HEK293 (cell line): Measurements from ENCODE around the gene CDC42SE1.
A peak's percentile ranks its signal among the peaks of the same experiment; 100 is the strongest.

Experiments
- CTCF ChIA-PET: fragments of 350-600 bp; formaldehyde crosslinking; extraction: SDS; loops from one replicate; lab custom pipeline; 2021; ENCODE audit warnings: antibody characterized with exemption; lab: Yijun Ruan, JAX
- POLR2A ChIA-PET: fragments of 300-600 bp; formaldehyde crosslinking; extraction: SDS; loops from one replicate; lab custom pipeline; 2020; ENCODE audit warnings: antibody characterized with exemption, inconsistent platforms; lab: Yijun Ruan, JAX
- H3K27ac ChIP-seq: fragments of 200-500 bp; sonication (Bioruptor generic); 2 replicates; pipeline ENCODE4 v1.5.1; 2014; ENCODE audit warnings: low read depth, low read length, control low read depth, inconsistent platforms; ENCODE audit errors: extremely low read depth
- H3K36me3 ChIP-seq, 2 experiments: fragments of 200-500 bp in 1 of 2; sonication (Bioruptor generic) in 1 of 2; 1 replicate in 1 of 2; 2 replicates in 1 of 2; pipeline ENCODE4 v1.5.1; 2014 to 2017; ENCODE audit warnings: inconsistent platforms in 2 of 2, low read length in 2 of 2; ENCODE audit not compliant: control insufficient read depth in 2 of 2, insufficient read depth in 1 of 2
- H3K4me1 ChIP-seq: fragments of 200-500 bp; sonication (Bioruptor generic); 2 replicates; pipeline ENCODE4 v1.5.1; 2014; ENCODE audit warnings: mild to moderate bottlenecking, low read length, inconsistent platforms; ENCODE audit not compliant: control insufficient read depth, insufficient read depth
- H3K4me3 ChIP-seq: 2 replicates; pipeline ENCODE4 v1.5.1; 2011; ENCODE audit warnings: low read depth, mild to moderate bottlenecking, control low read depth, low read length, moderate library complexity
- H3K9me3 ChIP-seq: fragments of 200-500 bp; sonication (Bioruptor generic); 2 replicates; pipeline ENCODE4 v1.5.1; 2014; ENCODE audit warnings: low read depth, low read length, inconsistent platforms; ENCODE audit not compliant: control insufficient read depth, insufficient read depth
- GFI1B ChIP-seq: fragments of 450-650 bp; formaldehyde crosslinking; IDR thresholded peaks from 2 replicates; pipeline ENCODE4 v1.5.1; 2016; ENCODE audit warnings: missing biosample characterization, missing genetic modification characterization
- PRDM1 ChIP-seq: fragments of 450-650 bp; formaldehyde crosslinking; IDR thresholded peaks from 2 replicates; pipeline ENCODE4; 2016; ENCODE audit warnings: missing biosample characterization, missing genetic modification characterization
- ZBTB17 ChIP-seq: fragments of 450-650 bp; formaldehyde crosslinking; IDR thresholded peaks from 2 replicates; pipeline ENCODE4 v1.5.1; 2016; ENCODE audit warnings: missing biosample characterization, missing genetic modification characterization
- ZEB2 ChIP-seq: fragments of 450-650 bp; formaldehyde crosslinking; IDR thresholded peaks from 2 replicates; pipeline ENCODE4 v1.5.1; 2016; ENCODE audit warnings: missing biosample characterization, missing genetic modification characterization
- ZFP69B ChIP-seq: fragments of 450-650 bp; formaldehyde crosslinking; IDR thresholded peaks from 2 replicates; pipeline ENCODE4 v1.5.1; 2016; ENCODE audit warnings: missing biosample characterization, missing genetic modification characterization
- ZNF10 ChIP-seq: fragments of 450-650 bp; formaldehyde crosslinking; IDR thresholded peaks from 2 replicates; pipeline ENCODE4 v1.5.1; 2017; ENCODE audit warnings: missing biosample characterization, missing genetic modification characterization
- ZNF169 ChIP-seq: fragments of 450-650 bp; formaldehyde crosslinking; IDR thresholded peaks from 2 replicates; pipeline ENCODE4 v1.5.1; 2016; ENCODE audit warnings: missing biosample characterization, missing genetic modification characterization
- ZNF221 ChIP-seq: fragments of 450-650 bp; formaldehyde crosslinking; IDR thresholded peaks from 2 replicates; pipeline ENCODE4 v1.5.1; 2017; ENCODE audit warnings: missing biosample characterization, missing genetic modification characterization, borderline replicate concordance
- ZNF24 ChIP-seq: fragments of 450-650 bp; formaldehyde crosslinking; IDR thresholded peaks from 2 replicates; pipeline ENCODE4 v1.5.1; 2016; ENCODE audit warnings: missing biosample characterization, missing genetic modification characterization
- ZNF335 ChIP-seq: fragments of 450-650 bp; formaldehyde crosslinking; conservative IDR thresholded peaks from 2 replicates; pipeline ENCODE4 v1.5.1; 2016; ENCODE audit warnings: missing biosample characterization, missing genetic modification characterization
- ZNF366 ChIP-seq: fragments of 450-650 bp; formaldehyde crosslinking; conservative IDR thresholded peaks from 2 replicates; pipeline ENCODE4 v1.5.1; 2016; ENCODE audit warnings: missing biosample characterization, missing genetic modification characterization
- ZNF501 ChIP-seq: fragments of 450-650 bp; formaldehyde crosslinking; IDR thresholded peaks from 2 replicates; pipeline ENCODE4 v1.5.1; 2016; ENCODE audit warnings: missing biosample characterization, missing genetic modification characterization
- ZNF558 ChIP-seq: fragments of 450-650 bp; formaldehyde crosslinking; IDR thresholded peaks from 2 replicates; pipeline ENCODE4 v1.5.1; 2016; ENCODE audit warnings: missing biosample characterization, missing genetic modification characterization
- ZNF596 ChIP-seq: fragments of 450-650 bp; IDR thresholded peaks from 2 replicates; pipeline ENCODE4 v1.5.0; 2018; ENCODE audit warnings: missing biosample characterization, mild to moderate bottlenecking, missing genetic modification characterization, moderate library complexity
- ZNF600 ChIP-seq: fragments of 450-650 bp; formaldehyde crosslinking; IDR thresholded peaks from 2 replicates; pipeline ENCODE4 v1.5.1; 2016; ENCODE audit warnings: missing biosample characterization, missing genetic modification characterization
- ZNF629 ChIP-seq: fragments of 450-650 bp; formaldehyde crosslinking; IDR thresholded peaks from 2 replicates; pipeline ENCODE4 v1.5.1; 2017; ENCODE audit warnings: missing biosample characterization, missing genetic modification characterization
- ZNF76 ChIP-seq: fragments of 450-650 bp; formaldehyde crosslinking; IDR thresholded peaks from 2 replicates; pipeline ENCODE4; 2016; ENCODE audit warnings: low read depth, missing biosample characterization, missing genetic modification characterization, borderline replicate concordance
- TF ChIP-seq, protein P1 (sequence below): fragments of 450-650 bp; formaldehyde crosslinking; IDR thresholded peaks from 2 replicates; pipeline ENCODE4 v1.5.1; 2016; ENCODE audit warnings: missing biosample characterization, missing genetic modification characterization
- TF ChIP-seq, protein P2 (sequence below): fragments of 450-650 bp; formaldehyde crosslinking; IDR thresholded peaks from 2 replicates; pipeline ENCODE4 v1.5.1; 2016; ENCODE audit warnings: missing biosample characterization, missing genetic modification characterization
- TF ChIP-seq, protein P3 (sequence below): fragments of 450-650 bp; formaldehyde crosslinking; conservative IDR thresholded peaks from 2 replicates; pipeline ENCODE4 v1.5.1; 2016; ENCODE audit warnings: low read depth, missing biosample characterization, missing genetic modification characterization
- TF ChIP-seq, protein P4 (sequence below): fragments of 450-650 bp; formaldehyde crosslinking; IDR thresholded peaks from 2 replicates; pipeline ENCODE4 v1.5.1; 2016; ENCODE audit warnings: missing biosample characterization, missing genetic modification characterization, low read depth
- TF ChIP-seq, protein P5 (sequence below): fragments of 450-650 bp; formaldehyde crosslinking; IDR thresholded peaks from 2 replicates; pipeline ENCODE4 v1.5.1; 2016; ENCODE audit warnings: missing biosample characterization, missing genetic modification characterization
- TF ChIP-seq, protein P6 (sequence below): fragments of 450-650 bp; formaldehyde crosslinking; IDR thresholded peaks from 2 replicates; pipeline ENCODE4 v1.5.1; 2016; ENCODE audit warnings: missing biosample characterization, missing genetic modification characterization

Gene CDC42SE1

DNA sequence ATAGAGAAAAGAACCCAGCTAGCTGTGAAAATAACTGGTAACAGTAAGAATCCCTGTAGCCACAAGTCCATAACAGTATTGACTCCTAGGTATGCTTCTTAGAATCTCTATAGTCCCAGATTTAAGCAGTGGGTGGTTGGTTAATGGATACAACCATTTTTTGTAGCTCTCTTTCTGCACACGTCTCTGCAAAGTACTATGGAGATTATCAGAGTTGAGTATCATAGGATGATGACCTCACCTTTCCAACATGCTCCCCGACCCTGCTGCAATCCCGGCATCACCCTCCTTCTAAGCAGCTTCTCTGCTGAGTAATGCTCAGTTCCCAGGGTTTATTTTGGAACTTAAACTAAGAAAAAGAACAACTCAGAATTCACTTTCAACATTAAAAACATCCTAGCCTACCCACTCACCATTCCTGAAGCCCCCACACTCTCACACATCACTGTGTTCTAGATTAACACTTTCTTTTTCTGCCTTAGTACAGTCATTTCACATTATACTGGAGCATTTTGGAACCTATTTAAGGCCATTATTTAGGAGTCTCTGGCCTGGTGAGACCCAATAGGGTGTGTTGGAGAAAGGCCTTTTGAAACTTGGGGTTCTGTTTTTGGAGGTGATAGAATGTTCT lies 3.4 kb upstream of the CDC42SE1 start:
- ChIA-PET CTCF (interaction anchor here (0.9 to 3.0 kb wide), 5 partner anchors 9 to 68 kb away, joined by 3 to 15 read pairs (median 4); partner anchors contain the start of gene C1orf56), POLR2A (interaction anchor here (0.8 to 1.6 kb wide), 5 partner anchors 8 to 103 kb away, joined by 3 to 9 read pairs (median 8); partner anchors contain the start of genes C1orf56 and LYSMD1)
- Histone ChIP-seq H3K4me1 (peaks cover 4% of the 10 kb centered on the region; the same call in 1 of the 2 replicates), H3K27ac (no peak overlapping the region), H3K4me3 (no peak overlapping the region), H3K9me3 (no peaks in the 10 kb centered on the region), H3K36me3 (peaks cover 0 to 25% of the 10 kb centered on the region in 2 experiments; a peak in 2 of 3 replicates)
- TF ChIP-seq, protein P1, sequence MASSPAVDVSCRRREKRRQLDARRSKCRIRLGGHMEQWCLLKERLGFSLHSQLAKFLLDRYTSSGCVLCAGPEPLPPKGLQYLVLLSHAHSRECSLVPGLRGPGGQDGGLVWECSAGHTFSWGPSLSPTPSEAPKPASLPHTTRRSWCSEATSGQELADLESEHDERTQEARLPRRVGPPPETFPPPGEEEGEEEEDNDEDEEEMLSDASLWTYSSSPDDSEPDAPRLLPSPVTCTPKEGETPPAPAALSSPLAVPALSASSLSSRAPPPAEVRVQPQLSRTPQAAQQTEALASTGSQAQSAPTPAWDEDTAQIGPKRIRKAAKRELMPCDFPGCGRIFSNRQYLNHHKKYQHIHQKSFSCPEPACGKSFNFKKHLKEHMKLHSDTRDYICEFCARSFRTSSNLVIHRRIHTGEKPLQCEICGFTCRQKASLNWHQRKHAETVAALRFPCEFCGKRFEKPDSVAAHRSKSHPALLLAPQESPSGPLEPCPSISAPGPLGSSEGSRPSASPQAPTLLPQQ (tag by site-specific recombination), result 0 out of 2 replicates have a peak, but pooled peaks have one; percentile 30
- TF ChIP-seq PRDM1 (tag by site-specific recombination) (peak; percentile 66), GFI1B (tag by site-specific recombination) (0 out of 2 replicates have a peak, but pooled peaks have one; percentile 11), ZNF10 (tag by site-specific recombination) (peak; percentile 64; the same call in 1 of the 2 replicates), ZNF76 (tag by site-specific recombination) (peak; percentile 39; the same call in 1 of the 2 replicates), ZNF366 (tag by site-specific recombination) (peak; percentile 49; the same call in 1 of the 2 replicates), ZBTB17 (peak; percentile 55; the same call in 1 of the 2 replicates), ZNF501 (tag by site-specific recombination) (peak; percentile 46; the same call in 1 of the 2 replicates), ZNF558 (tag by site-specific recombination) (peak; percentile 23; the same call in 1 of the 2 replicates), ZNF221 (no peak), ZNF596 (tag by site-specific recombination) (no peak), ZNF600 (tag by site-specific recombination) (peak; percentile 86), ZNF24 (tag by site-specific recombination) (peak; percentile 24; the same call in 1 of the 2 replicates), ZEB2 (tag by site-specific recombination) (peak; percentile 49; the same call in 1 of the 2 replicates), ZNF629 (tag by site-specific recombination) (peak; percentile 70; the same call in 1 of the 2 replicates), ZFP69B (0 out of 2 replicates have a peak, but pooled peaks have one; percentile 7), ZNF335 (tag by site-specific recombination) (0 out of 2 replicates have a peak, but pooled peaks have one; percentile 18), ZNF169 (tag by site-specific recombination) (no peak)
- TF ChIP-seq, protein P2, sequence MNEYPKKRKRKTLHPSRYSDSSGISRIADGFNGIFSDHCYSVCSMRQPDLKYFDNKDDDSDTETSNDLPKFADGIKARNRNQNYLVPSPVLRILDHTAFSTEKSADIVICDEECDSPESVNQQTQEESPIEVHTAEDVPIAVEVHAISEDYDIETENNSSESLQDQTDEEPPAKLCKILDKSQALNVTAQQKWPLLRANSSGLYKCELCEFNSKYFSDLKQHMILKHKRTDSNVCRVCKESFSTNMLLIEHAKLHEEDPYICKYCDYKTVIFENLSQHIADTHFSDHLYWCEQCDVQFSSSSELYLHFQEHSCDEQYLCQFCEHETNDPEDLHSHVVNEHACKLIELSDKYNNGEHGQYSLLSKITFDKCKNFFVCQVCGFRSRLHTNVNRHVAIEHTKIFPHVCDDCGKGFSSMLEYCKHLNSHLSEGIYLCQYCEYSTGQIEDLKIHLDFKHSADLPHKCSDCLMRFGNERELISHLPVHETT, result no peak
- TF ChIP-seq, protein P3, sequence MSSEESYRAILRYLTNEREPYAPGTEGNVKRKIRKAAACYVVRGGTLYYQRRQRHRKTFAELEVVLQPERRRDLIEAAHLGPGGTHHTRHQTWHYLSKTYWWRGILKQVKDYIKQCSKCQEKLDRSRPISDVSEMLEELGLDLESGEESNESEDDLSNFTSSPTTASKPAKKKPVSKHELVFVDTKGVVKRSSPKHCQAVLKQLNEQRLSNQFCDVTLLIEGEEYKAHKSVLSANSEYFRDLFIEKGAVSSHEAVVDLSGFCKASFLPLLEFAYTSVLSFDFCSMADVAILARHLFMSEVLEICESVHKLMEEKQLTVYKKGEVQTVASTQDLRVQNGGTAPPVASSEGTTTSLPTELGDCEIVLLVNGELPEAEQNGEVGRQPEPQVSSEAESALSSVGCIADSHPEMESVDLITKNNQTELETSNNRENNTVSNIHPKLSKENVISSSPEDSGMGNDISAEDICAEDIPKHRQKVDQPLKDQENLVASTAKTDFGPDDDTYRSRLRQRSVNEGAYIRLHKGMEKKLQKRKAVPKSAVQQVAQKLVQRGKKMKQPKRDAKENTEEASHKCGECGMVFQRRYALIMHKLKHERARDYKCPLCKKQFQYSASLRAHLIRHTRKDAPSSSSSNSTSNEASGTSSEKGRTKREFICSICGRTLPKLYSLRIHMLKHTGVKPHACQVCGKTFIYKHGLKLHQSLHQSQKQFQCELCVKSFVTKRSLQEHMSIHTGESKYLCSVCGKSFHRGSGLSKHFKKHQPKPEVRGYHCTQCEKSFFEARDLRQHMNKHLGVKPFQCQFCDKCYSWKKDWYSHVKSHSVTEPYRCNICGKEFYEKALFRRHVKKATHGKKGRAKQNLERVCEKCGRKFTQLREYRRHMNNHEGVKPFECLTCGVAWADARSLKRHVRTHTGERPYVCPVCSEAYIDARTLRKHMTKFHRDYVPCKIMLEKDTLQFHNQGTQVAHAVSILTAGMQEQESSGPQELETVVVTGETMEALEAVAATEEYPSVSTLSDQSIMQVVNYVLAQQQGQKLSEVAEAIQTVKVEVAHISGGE (tag by site-specific recombination), result no peak
- TF ChIP-seq, protein P4, sequence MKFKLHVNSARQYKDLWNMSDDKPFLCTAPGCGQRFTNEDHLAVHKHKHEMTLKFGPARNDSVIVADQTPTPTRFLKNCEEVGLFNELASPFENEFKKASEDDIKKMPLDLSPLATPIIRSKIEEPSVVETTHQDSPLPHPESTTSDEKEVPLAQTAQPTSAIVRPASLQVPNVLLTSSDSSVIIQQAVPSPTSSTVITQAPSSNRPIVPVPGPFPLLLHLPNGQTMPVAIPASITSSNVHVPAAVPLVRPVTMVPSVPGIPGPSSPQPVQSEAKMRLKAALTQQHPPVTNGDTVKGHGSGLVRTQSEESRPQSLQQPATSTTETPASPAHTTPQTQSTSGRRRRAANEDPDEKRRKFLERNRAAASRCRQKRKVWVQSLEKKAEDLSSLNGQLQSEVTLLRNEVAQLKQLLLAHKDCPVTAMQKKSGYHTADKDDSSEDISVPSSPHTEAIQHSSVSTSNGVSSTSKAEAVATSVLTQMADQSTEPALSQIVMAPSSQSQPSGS (tag by site-specific recombination), result peak; percentile 96
- TF ChIP-seq, protein P5, sequence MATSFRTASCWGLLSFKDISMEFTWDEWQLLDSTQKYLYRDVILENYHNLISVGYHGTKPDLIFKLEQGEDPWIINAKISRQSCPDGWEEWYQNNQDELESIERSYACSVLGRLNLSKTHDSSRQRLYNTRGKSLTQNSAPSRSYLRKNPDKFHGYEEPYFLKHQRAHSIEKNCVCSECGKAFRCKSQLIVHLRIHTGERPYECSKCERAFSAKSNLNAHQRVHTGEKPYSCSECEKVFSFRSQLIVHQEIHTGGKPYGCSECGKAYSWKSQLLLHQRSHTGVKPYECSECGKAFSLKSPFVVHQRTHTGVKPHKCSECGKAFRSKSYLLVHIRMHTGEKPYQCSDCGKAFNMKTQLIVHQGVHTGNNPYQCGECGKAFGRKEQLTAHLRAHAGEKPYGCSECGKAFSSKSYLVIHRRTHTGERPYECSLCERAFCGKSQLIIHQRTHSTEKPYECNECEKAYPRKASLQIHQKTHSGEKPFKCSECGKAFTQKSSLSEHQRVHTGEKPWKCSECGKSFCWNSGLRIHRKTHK (tag by site-specific recombination), result no peak
- TF ChIP-seq, protein P6, sequence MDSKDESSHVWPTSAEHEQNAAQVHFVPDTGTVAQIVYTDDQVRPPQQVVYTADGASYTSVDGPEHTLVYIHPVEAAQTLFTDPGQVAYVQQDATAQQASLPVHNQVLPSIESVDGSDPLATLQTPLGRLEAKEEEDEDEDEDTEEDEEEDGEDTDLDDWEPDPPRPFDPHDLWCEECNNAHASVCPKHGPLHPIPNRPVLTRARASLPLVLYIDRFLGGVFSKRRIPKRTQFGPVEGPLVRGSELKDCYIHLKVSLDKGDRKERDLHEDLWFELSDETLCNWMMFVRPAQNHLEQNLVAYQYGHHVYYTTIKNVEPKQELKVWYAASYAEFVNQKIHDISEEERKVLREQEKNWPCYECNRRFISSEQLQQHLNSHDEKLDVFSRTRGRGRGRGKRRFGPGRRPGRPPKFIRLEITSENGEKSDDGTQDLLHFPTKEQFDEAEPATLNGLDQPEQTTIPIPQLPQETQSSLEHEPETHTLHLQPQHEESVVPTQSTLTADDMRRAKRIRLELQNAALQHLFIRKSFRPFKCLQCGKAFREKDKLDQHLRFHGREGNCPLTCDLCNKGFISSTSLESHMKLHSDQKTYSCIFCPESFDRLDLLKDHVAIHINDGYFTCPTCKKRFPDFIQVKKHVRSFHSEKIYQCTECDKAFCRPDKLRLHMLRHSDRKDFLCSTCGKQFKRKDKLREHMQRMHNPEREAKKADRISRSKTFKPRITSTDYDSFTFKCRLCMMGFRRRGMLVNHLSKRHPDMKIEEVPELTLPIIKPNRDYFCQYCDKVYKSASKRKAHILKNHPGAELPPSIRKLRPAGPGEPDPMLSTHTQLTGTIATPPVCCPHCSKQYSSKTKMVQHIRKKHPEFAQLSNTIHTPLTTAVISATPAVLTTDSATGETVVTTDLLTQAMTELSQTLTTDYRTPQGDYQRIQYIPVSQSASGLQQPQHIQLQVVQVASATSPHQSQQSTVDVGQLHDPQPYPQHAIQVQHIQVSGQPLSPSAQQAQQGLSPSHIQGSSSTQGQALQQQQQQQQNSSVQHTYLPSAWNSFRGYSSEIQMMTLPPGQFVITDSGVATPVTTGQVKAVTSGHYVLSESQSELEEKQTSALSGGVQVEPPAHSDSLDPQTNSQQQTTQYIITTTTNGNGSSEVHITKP (tag by site-specific recombination), result peak; percentile 59
